ENCODE measurements around the gene SLC51A.
"Not testable (repeated sequence)": the region's sequence is repeated elsewhere in the genome, so short reads cannot be mapped to it uniquely, and the experiment has no call there.

SLC51A gene

GRCh38 chr3:196216089-196216564, at the start of gene SLC51A:
SLC51A (plus strand) TSS chr3:196216534; CDS start chr3:196216713, 179 bp downstream.
- TF ChIP-seq, protein P1, sequence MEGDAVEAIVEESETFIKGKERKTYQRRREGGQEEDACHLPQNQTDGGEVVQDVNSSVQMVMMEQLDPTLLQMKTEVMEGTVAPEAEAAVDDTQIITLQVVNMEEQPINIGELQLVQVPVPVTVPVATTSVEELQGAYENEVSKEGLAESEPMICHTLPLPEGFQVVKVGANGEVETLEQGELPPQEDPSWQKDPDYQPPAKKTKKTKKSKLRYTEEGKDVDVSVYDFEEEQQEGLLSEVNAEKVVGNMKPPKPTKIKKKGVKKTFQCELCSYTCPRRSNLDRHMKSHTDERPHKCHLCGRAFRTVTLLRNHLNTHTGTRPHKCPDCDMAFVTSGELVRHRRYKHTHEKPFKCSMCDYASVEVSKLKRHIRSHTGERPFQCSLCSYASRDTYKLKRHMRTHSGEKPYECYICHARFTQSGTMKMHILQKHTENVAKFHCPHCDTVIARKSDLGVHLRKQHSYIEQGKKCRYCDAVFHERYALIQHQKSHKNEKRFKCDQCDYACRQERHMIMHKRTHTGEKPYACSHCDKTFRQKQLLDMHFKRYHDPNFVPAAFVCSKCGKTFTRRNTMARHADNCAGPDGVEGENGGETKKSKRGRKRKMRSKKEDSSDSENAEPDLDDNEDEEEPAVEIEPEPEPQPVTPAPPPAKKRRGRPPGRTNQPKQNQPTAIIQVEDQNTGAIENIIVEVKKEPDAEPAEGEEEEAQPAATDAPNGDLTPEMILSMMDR (IDR thresholded peaks at IDR 0.05; ENCODE audit: borderline replicate concordance, insufficient read depth, low read depth, low read length) = no peak
- H3K4me3 ChIP-seq (ENCODE audit: low read depth, low read length) = no peak within 1 kb of the TSS

- H3K4me3 ChIP-seq (ENCODE audit: low read depth, low read length) = no peak overlapping the region
- TF ChIP-seq, protein P1 (IDR thresholded peaks at IDR 0.05; ENCODE audit: borderline replicate concordance, insufficient read depth, low read depth, low read length) = no peak
Observed at GRCh38 chr3:196166741-196167140, 49.6 kb upstream of the SLC51A start.

- TF ChIP-seq, protein P1 (IDR thresholded peaks at IDR 0.05; ENCODE audit: borderline replicate concordance, insufficient read depth, low read depth, low read length) = no peak
- H3K4me3 ChIP-seq (ENCODE audit: low read depth, low read length) = no peak overlapping the region
Observed at GRCh38 chr3:196168808-196169391, 47.4 kb upstream of the SLC51A start.

GRCh38 chr3:196169836-196170240, 46.5 kb upstream of the SLC51A start:
- TF ChIP-seq, protein P1 (IDR thresholded peaks at IDR 0.05; ENCODE audit: borderline replicate concordance, insufficient read depth, low read depth, low read length) = no peak
- H3K4me3 ChIP-seq (ENCODE audit: low read depth, low read length) = no peak overlapping the region

DNA sequence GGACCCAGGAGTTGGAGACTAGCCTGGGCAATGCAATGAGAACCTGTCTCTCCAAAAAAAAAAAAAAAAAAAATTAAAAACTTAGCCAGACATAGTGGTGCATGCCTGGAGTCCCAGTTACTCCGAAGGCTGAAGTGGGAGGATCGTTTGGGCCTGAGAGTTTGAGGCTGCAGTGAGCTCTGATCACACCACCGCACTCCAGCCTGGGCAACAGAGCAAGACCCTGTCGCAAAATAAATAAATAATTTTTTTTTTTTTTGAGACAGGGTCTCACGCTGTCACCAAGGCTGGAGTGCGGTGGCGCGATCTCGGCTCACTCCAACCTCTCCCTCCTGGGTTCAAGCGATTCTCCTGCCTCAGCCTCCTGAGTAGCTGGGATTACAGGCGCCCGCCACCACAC, 46.0 kb upstream of the SLC51A start:
- H3K4me3 ChIP-seq (ENCODE audit: low read depth, low read length) = not testable (repeated sequence)

DNA sequence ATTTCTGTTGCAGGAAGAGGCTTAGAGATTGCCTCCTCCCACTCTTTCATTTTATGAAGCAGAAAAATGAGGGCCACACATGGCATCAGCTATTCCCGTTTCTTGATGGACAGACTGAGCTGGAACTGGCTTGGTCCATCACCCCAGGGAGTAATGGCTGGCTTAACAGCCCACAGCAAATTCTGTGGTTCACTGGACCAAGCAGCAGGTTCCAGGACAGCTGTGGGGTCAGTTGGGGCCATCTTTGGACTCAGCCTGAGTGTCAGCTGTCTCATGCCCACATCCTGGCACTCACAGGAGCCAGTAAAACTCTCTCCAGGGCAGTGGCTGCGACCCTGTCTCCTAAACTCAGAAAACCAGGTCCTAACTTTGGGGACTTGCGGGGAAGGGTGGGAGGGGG, 41.7 kb upstream of the SLC51A start:
- no peak overlapping the region for H3K4me3 ChIP-seq (ENCODE audit: low read depth, low read length)
- TF ChIP-seq, protein P1 (IDR thresholded peaks at IDR 0.05; ENCODE audit: borderline replicate concordance, insufficient read depth, low read depth, low read length) = no peak

DNA sequence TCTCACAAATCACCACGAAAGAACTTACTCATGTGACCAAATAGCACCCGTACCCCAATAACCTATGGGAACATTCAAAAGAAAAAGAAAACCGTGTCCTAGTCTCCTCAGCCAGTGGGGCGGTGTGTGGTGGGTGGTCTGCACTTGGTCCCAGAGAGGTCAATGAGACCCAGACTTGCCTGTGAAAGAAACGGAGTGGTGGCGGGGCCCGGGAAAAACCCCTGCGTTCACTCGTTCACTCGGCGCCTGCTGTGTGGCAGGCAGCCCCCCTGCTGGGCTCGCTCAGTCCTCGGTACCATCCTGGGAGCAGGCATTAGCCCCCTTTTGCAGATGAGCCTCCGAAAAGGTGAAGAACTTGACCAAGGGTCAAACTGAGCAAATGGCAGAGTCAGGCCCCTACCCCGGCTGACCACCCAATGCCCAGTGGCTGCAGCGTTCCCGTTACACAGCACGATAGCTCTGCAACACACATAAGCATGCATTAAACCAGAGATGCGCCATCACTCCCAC, 41.2 kb upstream of the SLC51A start:
- H3K4me3 ChIP-seq (ENCODE audit: low read depth, low read length) = no peak overlapping the region
- TF ChIP-seq, protein P1 (IDR thresholded peaks at IDR 0.05; ENCODE audit: borderline replicate concordance, insufficient read depth, low read depth, low read length) = no peak
